ENCODE measurements around the gene TCEA3.

TCEA3 gene

DNA sequence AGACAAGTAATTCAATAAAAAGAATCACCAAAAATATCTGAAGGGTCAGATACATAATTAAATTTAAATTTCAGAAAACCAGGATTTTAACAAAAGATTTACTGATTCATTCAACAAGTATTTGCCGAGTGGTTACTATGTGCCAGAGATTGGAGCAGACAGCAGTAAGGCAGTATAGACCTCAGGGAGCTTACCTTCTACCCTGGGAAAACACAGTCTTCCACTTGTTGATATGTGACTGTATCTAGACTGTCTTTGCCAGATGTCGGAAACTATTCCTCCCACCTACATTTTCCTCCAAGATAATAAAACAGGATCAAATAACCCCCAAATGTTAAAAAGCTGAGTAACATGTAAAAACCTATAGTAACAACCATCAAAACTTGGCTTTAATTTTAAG lies 86.7 kb downstream of the TCEA3 start:
- H3K9me3 ChIP-seq (ENCODE audit: control insufficient read depth, insufficient read depth, low read length), result no peaks in the 10 kb centered on the region
- no peak overlapping the region for H3K4me3 ChIP-seq (ENCODE audit: low read length)
- H3K27ac ChIP-seq (ENCODE audit: low read depth, low read length), result no peak overlapping the region
- H3K4me1 ChIP-seq (ENCODE audit: control insufficient read depth, low read length), result peaks cover 33% of the 10 kb centered on the region
- H3K79me2 ChIP-seq (ENCODE audit: control insufficient read depth, low read length), result peaks cover 95% of the 10 kb centered on the region
- peaks cover 92% of the 10 kb centered on the region for H3K36me3 ChIP-seq (ENCODE audit: control insufficient read depth, low read length)
- H4K20me1 ChIP-seq (ENCODE audit: control insufficient read depth, insufficient read depth, low read depth, low read length), result peaks cover 62% of the 10 kb centered on the region
- no peaks in the 10 kb centered on the region for H3K27me3 ChIP-seq (ENCODE audit: control insufficient read depth, low read length)
- no peak overlapping the region for H3K4me2 ChIP-seq (ENCODE audit: low read length)
- H3K9me2 ChIP-seq (replicated peaks; ENCODE audit: control insufficient read depth, low read length), result no peaks in the 10 kb centered on the region
- peaks cover 10% of the 10 kb centered on the region; the same call in 1 of the 2 replicates for H3F3A ChIP-seq (ENCODE audit: control insufficient read depth, insufficient read depth)
- TF ChIP-seq, protein P1, sequence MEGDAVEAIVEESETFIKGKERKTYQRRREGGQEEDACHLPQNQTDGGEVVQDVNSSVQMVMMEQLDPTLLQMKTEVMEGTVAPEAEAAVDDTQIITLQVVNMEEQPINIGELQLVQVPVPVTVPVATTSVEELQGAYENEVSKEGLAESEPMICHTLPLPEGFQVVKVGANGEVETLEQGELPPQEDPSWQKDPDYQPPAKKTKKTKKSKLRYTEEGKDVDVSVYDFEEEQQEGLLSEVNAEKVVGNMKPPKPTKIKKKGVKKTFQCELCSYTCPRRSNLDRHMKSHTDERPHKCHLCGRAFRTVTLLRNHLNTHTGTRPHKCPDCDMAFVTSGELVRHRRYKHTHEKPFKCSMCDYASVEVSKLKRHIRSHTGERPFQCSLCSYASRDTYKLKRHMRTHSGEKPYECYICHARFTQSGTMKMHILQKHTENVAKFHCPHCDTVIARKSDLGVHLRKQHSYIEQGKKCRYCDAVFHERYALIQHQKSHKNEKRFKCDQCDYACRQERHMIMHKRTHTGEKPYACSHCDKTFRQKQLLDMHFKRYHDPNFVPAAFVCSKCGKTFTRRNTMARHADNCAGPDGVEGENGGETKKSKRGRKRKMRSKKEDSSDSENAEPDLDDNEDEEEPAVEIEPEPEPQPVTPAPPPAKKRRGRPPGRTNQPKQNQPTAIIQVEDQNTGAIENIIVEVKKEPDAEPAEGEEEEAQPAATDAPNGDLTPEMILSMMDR (IDR thresholded peaks at IDR 0.05; ENCODE audit: low read depth, low read length, poor library complexity, severe bottlenecking), result no peak
- TF ChIP-seq EZH2phosphoT487 (IDR thresholded peaks at IDR 0.05; ENCODE audit: borderline replicate concordance, low read length), result no peak

DNA sequence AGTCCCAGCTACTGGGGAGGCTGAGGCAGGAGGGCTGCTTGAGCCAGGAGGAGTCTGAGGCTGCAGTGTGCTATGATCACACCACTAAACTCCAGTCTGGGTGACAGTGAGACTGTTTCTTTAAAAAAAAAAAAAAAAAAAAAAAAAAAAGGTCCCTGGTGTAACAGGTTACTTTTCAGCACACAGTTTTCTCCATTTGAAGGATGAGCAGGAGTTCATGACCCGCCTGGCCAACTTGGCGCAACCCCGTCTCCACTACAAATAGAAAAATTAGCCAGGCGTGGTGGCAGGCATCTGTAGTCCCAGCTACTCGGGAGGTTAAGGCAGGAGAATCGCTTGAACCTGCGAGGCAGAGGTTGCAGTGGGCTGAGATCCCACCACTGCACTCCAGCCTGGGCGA lies 92.8 kb downstream of the TCEA3 start:
- no peaks in the 10 kb centered on the region for H3K9me2 ChIP-seq (replicated peaks; ENCODE audit: control insufficient read depth, low read length)
- H3K27ac ChIP-seq (ENCODE audit: low read depth, low read length), result no peak overlapping the region
- peaks cover 92% of the 10 kb centered on the region for H3K79me2 ChIP-seq (ENCODE audit: control insufficient read depth, low read length)
- H3K27me3 ChIP-seq (ENCODE audit: control insufficient read depth, low read length), result no peaks in the 10 kb centered on the region
- peaks cover 88% of the 10 kb centered on the region for H3K36me3 ChIP-seq (ENCODE audit: control insufficient read depth, low read length)
- no peak overlapping the region for H3K4me3 ChIP-seq (ENCODE audit: low read length)
- no peaks in the 10 kb centered on the region for H3F3A ChIP-seq (ENCODE audit: control insufficient read depth, insufficient read depth)
- H3K4me1 ChIP-seq (ENCODE audit: control insufficient read depth, low read length), result no peaks in the 10 kb centered on the region
- peaks cover 20% of the 10 kb centered on the region for H4K20me1 ChIP-seq (ENCODE audit: control insufficient read depth, insufficient read depth, low read depth, low read length)
- no peak overlapping the region for H3K4me2 ChIP-seq (ENCODE audit: low read length)
- TF ChIP-seq, protein P1 (IDR thresholded peaks at IDR 0.05; ENCODE audit: low read depth, low read length, poor library complexity, severe bottlenecking), result no peak
- TF ChIP-seq EZH2phosphoT487 (IDR thresholded peaks at IDR 0.05; ENCODE audit: borderline replicate concordance, low read length), result no peak
- no peaks in the 10 kb centered on the region for H3K9me3 ChIP-seq (ENCODE audit: control insufficient read depth, insufficient read depth, low read length)

All from DOHH2 (cell line).